Uterus (tissue), 2 donors: ENCODE data around the gene PTEN.

ENCODE experiments used
- CTCF ChIP-seq, 4 experiments: fragments of 200-600 bp in 2 of 4; fragments of 450-650 bp in 2 of 4; sonication (generic) in 2 of 4; IDR thresholded peaks; one replicate each; pipeline ENCODE4 v1.5.1; 2016 to 2019; ENCODE audit warnings: antibody characterized with exemption in 4 of 4, mild to moderate bottlenecking in 2 of 4, moderate library complexity in 1 of 4
- POLR2A ChIP-seq, 2 donors: fragments of 450-650 bp; IDR thresholded peaks; one replicate each; pipeline ENCODE4 v1.6.1; 2016; ENCODE audit warnings: antibody characterized with exemption in 2 of 2, mild to moderate bottlenecking in 1 of 2, moderate library complexity in 1 of 2

GRCh38 chr10:87869773-87870551, 6.5 kb downstream of the PTEN start:
- no peak for TF ChIP-seq CTCF (IDR thresholded peaks at IDR 0.05)
- TF ChIP-seq POLR2A (IDR thresholded peaks at IDR 0.05) = no peak
